Measurements from ENCODE around the gene LY6G6D. TPM values are rescaled to one million over a fixed set of nuclear protein-coding genes. Genes with fewer than 3 reads are reported as not detected.

LY6G6D gene
- total RNA-seq, 1 donor from 2014 or later = not detected

Small RNA genes lying within 50 kb of the gene (small RNA-seq; reads per million reads assigned to genes)
- not detected for gene LY6G6D
- not detected for gene MIR4646
- gene MSH5-SAPCD1 = not detected
- gene RNU6-850P = not detected
- gene SAPCD1 = not detected

Other genes with a start within 250 kb of the LY6G6D start
- 0.52 TPM for gene MICB, start 217.2 kb upstream of the LY6G6D start, total RNA-seq
- not detected for gene MCCD1, start 186.4 kb upstream of the LY6G6D start, total RNA-seq
- gene DDX39B, start 173.3 kb upstream of the LY6G6D start, total RNA-seq = 436 TPM
- gene ATP6V1G2, start 168.7 kb upstream of the LY6G6D start, total RNA-seq = 1.0 TPM
- 20.4 TPM for gene NFKBIL1, start 167.7 kb upstream of the LY6G6D start, total RNA-seq
- gene LTA, start 143.1 kb upstream of the LY6G6D start, total RNA-seq = not detected
- not detected for gene TNF, start 139.8 kb upstream of the LY6G6D start, total RNA-seq
- 2.1 TPM for gene LTB, start 132.9 kb upstream of the LY6G6D start, total RNA-seq
- gene LST1, start 129.1 kb upstream of the LY6G6D start, total RNA-seq = 3.7 TPM
- not detected for gene NCR3, start 122.3 kb upstream of the LY6G6D start, total RNA-seq
- 19.8 TPM for gene AIF1, start 100.1 kb upstream of the LY6G6D start, total RNA-seq
- 30.8 TPM for gene PRRC2A, start 94.6 kb upstream of the LY6G6D start, total RNA-seq
- gene BAG6, start 62.7 kb upstream of the LY6G6D start, total RNA-seq = 118 TPM
- gene APOM, start 59.5 kb upstream of the LY6G6D start, total RNA-seq = 1.0 TPM
- gene C6orf47, start 54.6 kb upstream of the LY6G6D start, total RNA-seq = 18.3 TPM
- 16.2 TPM for gene GPANK1, start 50.4 kb upstream of the LY6G6D start, total RNA-seq
- 68.4 TPM for gene CSNK2B, start 49.3 kb upstream of the LY6G6D start, total RNA-seq
- gene LY6G5B, start 45.4 kb upstream of the LY6G6D start, total RNA-seq = 2.6 TPM
- gene LY6G5C, start 34.3 kb upstream of the LY6G6D start, total RNA-seq = not detected
- 50.1 TPM for gene ABHD16A, start 12.0 kb upstream of the LY6G6D start, total RNA-seq
- not detected for gene LY6G6F, start 8.5 kb upstream of the LY6G6D start, total RNA-seq
- gene LY6G6C, start 6.4 kb downstream of the LY6G6D start, total RNA-seq = not detected
- 0.52 TPM for gene MPIG6B, start 8.0 kb downstream of the LY6G6D start, total RNA-seq
- 73.1 TPM for gene DDAH2, start 14.0 kb downstream of the LY6G6D start, total RNA-seq
- 152 TPM for gene CLIC1, start 21.2 kb downstream of the LY6G6D start, total RNA-seq
- 3.1 TPM for gene MSH5, start 24.7 kb downstream of the LY6G6D start, total RNA-seq
- 1.0 TPM for gene SAPCD1, start 47.3 kb downstream of the LY6G6D start, total RNA-seq
- 1.0 TPM for gene VWA7, start 62.0 kb downstream of the LY6G6D start, total RNA-seq
- 42.3 TPM for gene VARS1, start 80.4 kb downstream of the LY6G6D start, total RNA-seq
- gene LSM2, start 91.6 kb downstream of the LY6G6D start, total RNA-seq = 45.9 TPM
- 5.2 TPM for gene HSPA1L, start 99.9 kb downstream of the LY6G6D start, total RNA-seq
- 133 TPM for gene HSPA1A, start 100.2 kb downstream of the LY6G6D start, total RNA-seq
- 117 TPM for gene HSPA1B, start 112.4 kb downstream of the LY6G6D start, total RNA-seq
- gene NEU1, start 147.5 kb downstream of the LY6G6D start, total RNA-seq = 23.0 TPM
- 0.52 TPM for gene SLC44A4, start 163.6 kb downstream of the LY6G6D start, total RNA-seq
- 24.0 TPM for gene EHMT2, start 182.3 kb downstream of the LY6G6D start, total RNA-seq
- gene ZBTB12, start 186.7 kb downstream of the LY6G6D start, total RNA-seq = 6.3 TPM
- 8.4 TPM for gene C2, start 212.4 kb downstream of the LY6G6D start, total RNA-seq
- 3.7 TPM for gene CFB, start 230.7 kb downstream of the LY6G6D start, total RNA-seq
- 61.6 TPM for gene NELFE, start 243.6 kb downstream of the LY6G6D start, total RNA-seq
- gene SKIC2, start 243.8 kb downstream of the LY6G6D start, total RNA-seq = 25.1 TPM